Esophagus mucosa (tissue), 1 donor: ENCODE results near the gene IGDCC3. TPM values are rescaled to one million over a fixed set of nuclear protein-coding genes. Genes with fewer than 3 reads are reported as not detected.
"Not testable (repeated sequence)": the region's sequence is repeated elsewhere in the genome, so short reads cannot be mapped to it uniquely, and the experiment has no call there.

Experiments used
- ATAC-seq: fragments of 200-7000 bp; cut with Tn5 transposase; one replicate; pipeline ENCODE4 v1.9.1; 2020
- total RNA-seq: library from RNA; stranded (reverse); gene quantifications from one replicate; pipeline ENCODE4 v1.2.4, GENCODE V29; 2023
- donor health status: DM: yes; HTN: yes; CAD: no.

Gene IGDCC3
- total RNA-seq, 1 donor from 2014 or later = 0.08 TPM

- no peak for ATAC-seq
These were observed 28.1 kb upstream of the IGDCC3 start for GRCh38 chr15:65405791-65406423.

GRCh38 chr15:65404186-65404872 is 26.5 kb upstream of the IGDCC3 start:
- no peak for ATAC-seq

- ATAC-seq = no peak
These were observed 25.2 kb upstream of the IGDCC3 start for GRCh38 chr15:65402961-65403360.

GRCh38 chr15:65401611-65402240 is 23.9 kb upstream of the IGDCC3 start:
- no peak for ATAC-seq

GRCh38 chr15:65400760-65401610 is 23.2 kb upstream of the IGDCC3 start:
- peak; percentile 70 for ATAC-seq

- ATAC-seq = no peak
These were observed 22.2 kb upstream of the IGDCC3 start for GRCh38 chr15:65399997-65400396.

- peak; percentile 10 for ATAC-seq
These were observed 21.4 kb upstream of the IGDCC3 start for GRCh38 chr15:65399001-65399706.

- not testable (repeated sequence) for ATAC-seq
These were observed 20.7 kb upstream of the IGDCC3 start for GRCh38 chr15:65398486-65398885.

- no peak for ATAC-seq
These were observed 19.1 kb upstream of the IGDCC3 start for GRCh38 chr15:65396965-65397317.

GRCh38 chr15:65396283-65396964 is 18.6 kb upstream of the IGDCC3 start:
- ATAC-seq = no peak

GRCh38 chr15:65395567-65396202 is 17.9 kb upstream of the IGDCC3 start:
- ATAC-seq = no peak

- ATAC-seq = no peak
These were observed 17.1 kb upstream of the IGDCC3 start for GRCh38 chr15:65394936-65395335.

GRCh38 chr15:65394280-65394789 is 16.5 kb upstream of the IGDCC3 start:
- ATAC-seq = no peak

- ATAC-seq = no peak
These were observed 15.8 kb upstream of the IGDCC3 start for GRCh38 chr15:65393557-65393956.

GRCh38 chr15:65393091-65393490 is 15.3 kb upstream of the IGDCC3 start:
- ATAC-seq = no peak

- ATAC-seq = no peak
These were observed 14.6 kb upstream of the IGDCC3 start for GRCh38 chr15:65392368-65392767.

- no peak for ATAC-seq
These were observed 13.9 kb upstream of the IGDCC3 start for GRCh38 chr15:65391732-65392131.

GRCh38 chr15:65390447-65390846 is 12.6 kb upstream of the IGDCC3 start:
- no peak for ATAC-seq

GRCh38 chr15:65389226-65389625 is 11.4 kb upstream of the IGDCC3 start:
- ATAC-seq = no peak

- no peak for ATAC-seq
These were observed 10.7 kb upstream of the IGDCC3 start for GRCh38 chr15:65388306-65389080.
